GM10847 (cell line): ENCODE measurements around the gene RNF213.

Experiments used
- POLR2A ChIP-seq: IDR thresholded peaks from 2 replicates; pipeline ENCODE4 v1.6.1; 2011; ENCODE audit not compliant: insufficient read length; ENCODE audit errors: extremely low read depth

Gene RNF213

DNA sequence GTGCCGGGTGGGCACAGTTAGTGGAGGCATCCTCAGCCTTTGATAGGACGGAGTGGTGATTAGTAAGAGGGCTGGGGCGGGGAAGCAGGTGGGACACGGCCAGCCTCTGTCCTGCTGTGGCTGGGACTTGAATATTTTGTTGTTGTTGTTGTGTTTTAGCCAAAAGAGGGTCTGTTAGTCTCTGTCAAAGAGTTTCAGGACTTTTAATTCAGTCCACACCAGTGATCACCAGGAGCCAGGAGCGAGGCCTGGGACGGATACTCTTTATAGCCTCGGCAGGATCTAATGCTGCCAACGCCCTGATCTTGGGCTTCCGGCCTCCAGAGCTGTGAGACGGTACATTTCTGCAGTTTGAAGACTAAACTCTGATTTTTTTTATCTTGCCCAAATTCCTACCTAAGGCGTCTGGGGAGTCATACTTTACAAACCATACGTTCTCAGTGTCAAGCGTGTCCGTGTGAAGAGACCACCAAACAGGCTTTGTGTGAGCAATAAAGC, 2.9 kb upstream of the RNF213 start:
- TF ChIP-seq POLR2A: no peak

DNA sequence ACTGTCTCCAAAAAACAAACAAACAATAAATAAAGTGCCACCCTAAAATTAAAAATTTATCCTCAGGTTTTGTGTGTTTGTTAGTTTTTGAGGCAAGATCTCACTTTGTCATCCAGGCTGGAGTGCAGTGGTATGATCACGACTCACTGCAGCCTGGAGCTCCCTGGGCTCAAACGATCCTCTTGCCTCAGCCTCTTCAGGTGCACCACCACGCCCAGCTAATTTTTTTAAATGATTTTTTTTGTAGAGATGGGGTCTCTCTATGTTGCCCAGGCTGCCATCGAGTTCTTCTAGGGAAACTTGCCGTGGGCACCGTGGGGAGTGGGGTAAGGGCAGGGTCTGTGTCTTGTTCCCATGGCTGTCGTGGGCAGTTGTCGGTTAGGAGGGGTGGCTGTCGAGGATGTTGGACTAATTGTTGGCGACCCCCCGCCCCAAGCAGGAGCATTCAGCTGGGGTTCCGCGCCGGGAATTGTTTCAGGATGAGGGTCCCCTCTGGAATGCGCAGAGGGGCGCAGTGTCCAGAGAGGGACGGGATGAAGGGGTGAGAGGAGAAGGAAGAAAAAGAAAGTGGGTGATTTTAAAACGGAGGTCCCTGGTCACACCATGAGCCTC, 1.1 kb upstream of the RNF213 start:
- no peak for TF ChIP-seq POLR2A

DNA sequence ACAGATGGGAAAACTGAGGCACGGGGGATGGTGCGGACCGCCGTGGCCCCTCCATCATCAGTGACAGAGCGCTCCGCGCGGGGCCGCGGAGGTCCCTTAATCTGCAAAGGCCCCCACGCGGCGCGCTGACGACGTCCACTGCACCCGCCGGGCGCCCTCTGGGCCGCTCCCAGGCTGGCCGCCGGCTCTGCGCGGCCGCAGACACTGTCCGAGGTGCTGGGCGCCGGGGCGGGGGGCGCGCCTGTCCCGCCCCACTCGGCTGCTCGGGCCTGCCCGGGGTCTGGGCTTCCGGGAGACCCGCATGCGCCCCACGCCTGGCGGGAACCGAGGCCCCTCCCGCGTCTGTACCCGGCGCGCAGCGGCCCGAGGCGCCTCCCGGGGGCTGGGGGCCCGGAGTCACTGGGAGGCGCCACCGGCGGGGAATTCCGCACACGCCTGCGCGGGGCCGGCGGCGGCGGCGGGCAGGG, 550 bp upstream of the RNF213 start:
- TF ChIP-seq POLR2A: peak; percentile 57

DNA sequence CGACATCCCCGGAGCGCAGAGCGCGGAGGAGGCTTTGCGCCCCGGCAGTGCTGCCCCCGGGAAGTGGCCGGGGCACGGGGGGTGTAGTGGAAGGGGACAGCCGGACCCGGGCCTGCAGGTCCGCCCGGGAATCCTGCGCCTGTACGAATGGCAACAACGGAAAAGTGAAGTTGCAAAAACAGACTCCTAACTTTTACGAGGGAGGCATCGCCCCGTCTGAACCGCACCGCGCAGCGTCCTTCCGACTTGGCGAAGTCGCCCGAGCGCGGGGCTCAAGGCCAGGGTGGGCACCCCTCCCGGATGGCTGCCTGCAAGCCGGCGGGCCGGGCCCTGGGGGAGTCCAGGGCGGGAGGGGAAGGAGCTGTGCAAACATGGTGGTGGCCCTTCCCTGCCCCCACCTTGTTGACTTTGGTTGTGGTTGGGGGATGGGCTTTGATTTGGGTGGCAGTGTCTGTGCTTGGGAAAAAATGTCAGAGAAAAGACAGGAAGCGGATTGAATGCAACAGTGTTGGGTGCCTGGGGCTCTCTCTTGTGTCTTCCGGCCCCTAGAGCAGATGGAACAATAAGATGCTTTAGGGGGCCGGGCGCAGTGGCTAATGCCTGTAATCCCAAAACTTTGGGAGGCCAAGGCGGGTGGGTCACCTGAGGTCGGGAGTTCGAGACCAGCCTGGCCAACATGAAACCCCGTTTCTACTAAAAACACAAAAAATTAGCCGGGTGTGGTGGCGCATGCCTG, 675 bp downstream of the RNF213 start:
- TF ChIP-seq POLR2A: no peak

DNA sequence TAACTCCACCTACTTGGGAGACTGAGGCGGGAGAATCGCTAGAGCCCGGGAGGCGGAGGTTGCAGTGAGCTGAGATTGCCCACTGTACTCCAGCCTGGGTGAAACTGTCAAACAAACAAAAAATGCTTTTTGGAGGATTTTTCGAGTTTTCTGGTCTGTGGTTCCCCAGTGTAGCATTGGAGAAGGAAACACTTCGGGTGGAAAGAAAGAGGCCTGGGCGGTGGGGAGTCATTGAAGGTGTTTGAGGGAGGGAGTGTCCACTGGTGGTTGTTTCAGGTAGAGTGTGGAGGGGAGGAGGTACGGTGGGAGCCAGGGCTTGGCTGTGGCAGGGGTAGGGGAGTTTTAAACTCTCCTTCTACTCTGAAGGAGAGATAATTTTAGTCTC, 1.2 kb downstream of the RNF213 start:
- no peak for TF ChIP-seq POLR2A

DNA sequence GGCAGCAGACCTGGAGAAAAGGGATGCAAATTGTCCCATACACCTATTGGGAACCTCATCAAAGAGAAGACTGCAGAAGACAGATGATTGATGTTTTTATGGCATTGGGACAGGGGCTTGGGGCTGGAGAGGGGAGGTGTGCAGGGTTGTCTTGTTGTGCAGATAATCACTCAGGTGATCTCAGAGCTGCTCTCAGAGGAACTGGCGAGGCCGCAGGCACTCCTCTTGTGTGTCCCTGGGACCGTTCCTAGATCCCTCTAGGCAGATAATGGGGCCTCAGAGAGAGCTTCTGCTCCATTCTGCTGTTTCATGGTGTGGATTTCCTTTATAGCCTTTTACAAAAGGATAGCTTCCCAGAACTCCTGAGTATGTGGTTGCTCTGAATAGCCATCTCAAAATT, 1.6 kb downstream of the RNF213 start:
- TF ChIP-seq POLR2A: no peak

DNA sequence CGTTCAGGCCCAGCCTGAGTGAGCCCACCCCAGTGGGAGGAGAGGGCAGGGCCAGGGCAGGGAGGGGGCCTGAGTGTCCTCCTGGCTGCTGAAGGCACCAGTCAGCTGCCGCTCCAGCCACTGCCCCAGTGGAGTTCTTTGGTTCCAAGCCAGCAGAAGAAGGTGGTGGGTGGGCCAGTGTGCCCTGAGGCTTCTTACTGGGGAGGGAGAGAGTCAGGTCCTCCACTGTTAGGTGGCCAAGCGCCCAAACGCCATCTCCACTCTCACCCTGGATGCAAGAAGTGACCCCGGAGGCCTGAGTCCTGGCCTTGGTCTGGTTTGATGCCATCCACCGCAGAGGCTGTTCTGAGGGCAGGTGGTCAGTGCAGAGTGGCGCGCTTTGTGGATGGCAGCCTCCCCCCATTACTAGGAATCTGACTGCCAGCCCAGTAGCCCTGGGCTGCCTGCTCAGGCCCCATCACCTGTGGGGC, 2.2 kb downstream of the RNF213 start:
- no peak for TF ChIP-seq POLR2A

DNA sequence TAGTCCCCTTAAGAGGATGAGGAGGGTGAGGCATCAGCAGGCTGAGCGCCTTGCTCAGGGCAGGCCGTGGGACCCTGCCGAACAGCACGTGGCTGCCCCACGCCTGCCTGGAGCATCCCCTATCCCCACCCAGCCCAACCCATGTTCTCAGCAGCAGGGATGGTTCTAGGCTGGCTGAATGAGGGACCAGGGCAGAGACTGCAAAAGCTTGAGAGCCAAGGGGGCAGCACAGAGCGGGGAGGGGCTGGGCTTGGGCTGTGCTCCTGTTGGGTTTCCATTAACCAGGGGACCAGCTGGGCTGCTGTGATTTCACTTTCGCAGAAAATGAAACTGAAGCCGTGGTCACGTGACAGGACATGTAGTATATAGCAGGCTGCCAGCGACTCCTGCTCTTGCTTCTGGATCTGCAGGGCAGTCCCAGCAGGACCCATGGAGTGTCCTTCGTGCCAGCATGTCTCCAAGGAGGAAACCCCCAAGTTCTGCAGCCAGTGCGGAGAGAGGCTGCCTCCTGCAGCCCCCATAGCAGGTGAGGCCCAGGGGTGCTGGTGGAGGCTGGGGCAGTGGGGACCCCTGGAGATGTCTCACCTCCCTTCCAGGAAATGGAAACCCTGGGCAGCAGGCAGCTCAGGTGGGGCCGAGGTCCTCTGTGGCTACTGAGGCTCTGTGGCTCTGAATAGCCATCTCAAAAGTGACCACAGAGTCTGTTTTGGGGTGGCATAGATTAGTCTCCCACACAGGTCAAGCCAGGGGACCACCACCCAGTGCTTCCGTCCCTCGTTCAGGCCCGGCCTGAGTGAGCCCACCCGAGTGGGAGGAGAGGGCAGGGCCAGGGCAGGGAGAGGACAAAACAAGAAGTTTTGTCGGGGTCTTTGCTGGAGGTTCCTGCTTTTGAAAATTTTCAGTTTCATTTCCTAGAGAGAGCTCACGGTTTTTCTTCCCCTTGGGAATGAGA, 2.9 kb downstream of the RNF213 start:
- peak; percentile 97 for TF ChIP-seq POLR2A

DNA sequence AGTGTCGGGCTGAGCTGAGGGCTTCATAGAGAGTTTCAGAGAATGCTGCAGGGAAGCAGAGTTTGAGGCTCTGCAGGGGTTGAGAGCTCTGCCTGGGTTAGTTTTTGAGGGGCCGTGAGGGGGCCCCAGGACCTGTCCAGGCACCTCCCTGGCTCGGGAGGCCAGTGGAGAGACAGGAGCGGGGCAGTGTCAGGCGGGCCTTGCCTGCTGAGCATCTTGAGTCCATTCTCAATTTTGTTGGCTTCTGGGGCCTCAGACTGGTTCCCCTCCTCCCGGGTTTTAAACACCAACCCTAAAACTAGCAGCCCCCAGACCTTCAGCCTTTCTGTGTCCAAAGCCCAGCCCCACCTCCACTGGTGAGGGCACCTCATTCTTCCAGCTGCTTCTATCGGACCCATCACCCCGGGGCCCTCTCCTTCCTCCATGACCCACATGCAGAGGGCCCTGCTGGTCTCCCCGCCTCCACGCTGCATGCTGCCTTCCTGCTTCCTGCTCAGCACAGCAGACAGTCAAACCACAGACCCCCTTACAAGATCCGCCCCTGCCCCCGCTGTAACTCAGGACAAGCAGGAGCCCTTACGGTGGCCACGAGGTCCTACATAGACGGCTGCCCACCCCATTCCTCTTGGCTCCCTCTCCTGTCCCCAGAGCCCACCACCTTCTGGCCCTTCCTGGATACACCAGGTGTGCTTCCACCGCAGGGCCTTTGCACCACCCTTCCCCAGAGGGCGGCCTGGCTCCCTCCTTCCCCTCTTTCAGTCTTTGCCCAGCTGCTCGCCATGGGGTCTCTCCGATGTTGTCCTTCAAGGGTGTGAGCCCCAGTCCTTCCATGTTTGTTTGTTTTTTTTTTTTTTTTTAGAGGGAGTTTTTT, 3.8 kb downstream of the RNF213 start:
- peak; percentile 15 for TF ChIP-seq POLR2A

DNA sequence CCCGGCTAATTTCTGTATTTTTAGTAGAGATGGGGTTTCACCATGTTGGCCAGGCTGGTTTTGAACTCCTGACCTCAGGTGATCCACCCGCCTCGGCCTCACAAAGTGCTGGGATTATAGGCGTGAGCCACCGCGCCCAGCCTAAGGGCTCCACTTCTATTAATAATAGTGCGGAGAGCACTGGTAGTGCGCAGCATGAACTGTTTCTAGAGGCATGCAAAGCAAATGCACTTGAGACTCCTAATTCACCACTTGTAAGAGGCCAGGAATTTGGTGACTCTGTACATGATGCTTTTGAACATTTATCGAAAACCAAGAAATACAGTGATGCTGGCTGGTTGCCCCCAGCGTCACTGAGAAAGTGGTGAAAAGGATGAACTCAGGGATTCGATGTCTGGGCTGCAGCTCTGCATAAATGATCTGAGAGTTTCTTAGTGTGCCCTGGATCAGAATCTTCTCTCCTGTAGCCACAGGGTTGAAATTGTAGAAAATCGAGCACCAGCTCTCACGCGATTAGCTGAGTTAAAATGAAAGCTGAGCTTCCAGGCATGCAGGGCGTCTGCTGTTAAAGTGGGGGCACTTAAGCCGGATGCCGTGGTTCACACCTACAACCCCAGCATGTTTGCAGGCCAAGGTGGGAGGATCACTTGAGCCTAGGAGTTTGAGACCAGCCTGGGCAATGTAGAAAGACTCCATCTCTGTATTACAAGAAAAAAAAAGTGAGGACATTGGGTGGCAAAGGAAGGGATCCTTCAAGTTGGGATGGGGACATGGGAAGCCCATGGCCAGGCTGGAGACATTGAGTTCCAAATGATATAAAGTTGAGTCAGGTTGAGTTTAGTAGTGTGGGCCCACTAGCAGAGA, 4.8 kb downstream of the RNF213 start:
- TF ChIP-seq POLR2A: no peak

DNA sequence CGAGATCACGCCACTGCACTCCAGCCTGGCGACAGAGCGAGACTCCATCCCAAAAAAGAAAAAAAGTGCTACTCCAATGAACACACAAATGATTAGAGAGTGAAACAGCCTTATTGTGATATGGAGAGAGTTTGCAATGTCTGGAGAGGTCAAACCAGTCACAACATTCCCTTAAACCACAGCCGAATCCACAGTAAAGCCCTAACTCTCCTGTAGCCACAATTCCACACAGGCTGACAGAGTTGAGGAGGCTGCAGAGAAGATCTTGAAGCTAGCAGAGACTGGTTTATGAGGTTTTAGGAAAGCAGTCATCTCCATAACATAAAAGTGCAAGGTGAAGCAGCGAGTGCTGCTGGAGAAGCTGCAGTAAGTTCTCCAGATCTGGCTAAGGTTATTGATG, 6.7 kb downstream of the RNF213 start:
- TF ChIP-seq POLR2A: no peak

DNA sequence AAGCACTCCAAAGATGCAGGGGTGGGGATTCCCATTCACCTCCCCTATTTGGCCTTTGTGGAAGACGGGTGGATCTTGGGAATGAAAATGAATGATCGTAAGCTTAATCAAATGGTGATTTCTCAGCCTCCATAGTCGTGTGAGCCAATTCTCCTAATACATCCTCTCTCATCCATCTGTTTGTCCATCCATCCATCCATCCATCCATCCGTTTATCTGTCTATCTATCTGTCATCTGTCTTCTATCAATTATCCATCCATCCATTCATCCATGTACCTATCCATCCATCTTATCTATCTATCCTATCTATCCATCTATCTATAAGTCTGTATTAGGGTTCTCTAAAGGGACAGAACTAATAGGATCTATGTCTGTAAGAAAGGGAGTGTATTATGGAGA, 7.8 kb downstream of the RNF213 start:
- TF ChIP-seq POLR2A: no peak

DNA sequence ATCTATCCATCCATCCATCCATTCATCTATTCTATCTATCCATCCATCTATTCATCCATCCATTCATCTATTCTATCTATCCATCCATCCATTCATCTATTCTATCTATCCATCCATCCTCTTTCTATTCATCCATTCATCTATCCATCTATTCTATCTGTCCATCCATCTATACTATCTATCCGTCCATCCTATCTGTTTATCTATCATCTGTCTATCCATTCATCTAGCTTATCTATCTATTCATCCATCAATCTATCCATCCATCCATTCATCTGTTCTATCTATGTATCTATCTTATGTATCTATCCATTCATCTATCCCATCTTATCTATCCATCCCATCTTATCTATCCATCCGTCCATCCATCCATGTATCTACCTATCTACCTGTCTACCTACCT, 8.8 kb downstream of the RNF213 start:
- no peak for TF ChIP-seq POLR2A

DNA sequence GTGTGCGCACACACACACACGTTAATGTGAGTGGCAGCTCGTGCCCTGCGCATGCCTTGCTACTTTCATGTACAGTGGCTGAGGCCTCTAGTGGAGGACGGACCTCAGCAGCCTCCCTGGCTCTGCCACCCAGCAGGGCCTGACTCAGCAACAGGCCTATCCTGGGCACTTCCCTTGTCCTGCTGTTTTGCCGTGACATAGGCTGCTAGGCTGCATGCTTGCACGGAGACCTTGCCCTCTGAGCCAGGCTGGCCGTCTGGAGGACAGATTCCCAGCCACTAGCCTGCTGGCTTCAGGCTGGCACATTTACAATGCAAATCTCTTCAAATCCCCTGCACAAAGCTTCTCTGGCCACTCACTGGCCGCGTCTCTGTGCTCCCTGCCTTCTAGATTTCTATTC, 9.5 kb downstream of the RNF213 start:
- no peak for TF ChIP-seq POLR2A
